CD8-positive, alpha-beta memory T cell (primary cell): ENCODE results near the gene UCK1. TPM values are rescaled to one million over a fixed set of nuclear protein-coding genes. Genes with fewer than 3 reads are reported as not detected.

ENCODE experiments used
- CTCF ChIA-PET: fragments of 350-600 bp; sonication (Branson Sonifier 250); formaldehyde crosslinking; loops from one replicate; lab custom pipeline; 2021; ENCODE audit warnings: antibody characterized with exemption; lab: Charles Lee
- POLR2A ChIA-PET: fragments of 350-600 bp; sonication (Branson Sonifier 250); formaldehyde crosslinking; loops from one replicate; lab custom pipeline; 2021; ENCODE audit warnings: antibody characterized with exemption; lab: Charles Lee
- DNase-seq, 5 donors: peaks; one replicate each; pipeline versions ENCODE4 v3.0.0 to v3.0.0-alpha.2; 2020 to 2022; ENCODE audit warnings: mixed read lengths in 1 of 5
- H3K27ac ChIP-seq: one replicate; pipeline ENCODE4 v1.7.0; 2013; ENCODE audit warnings: low read depth, mild to moderate bottlenecking, low read length, moderate library complexity
- H3K27me3 ChIP-seq: 2 replicates; pipeline ENCODE4 v1.7.0; 2013; ENCODE audit warnings: low read length, mild to moderate bottlenecking; ENCODE audit not compliant: insufficient read depth, poor library complexity, severe bottlenecking
- H3K36me3 ChIP-seq: 2 replicates; pipeline ENCODE4 v1.7.0; 2013; ENCODE audit warnings: mild to moderate bottlenecking, low read length, moderate library complexity; ENCODE audit not compliant: insufficient read depth
- H3K4me1 ChIP-seq: 2 replicates; pipeline ENCODE4 v1.7.0; 2013; ENCODE audit warnings: mild to moderate bottlenecking, low read length, moderate library complexity; ENCODE audit not compliant: insufficient read depth
- H3K4me3 ChIP-seq: 2 replicates; pipeline ENCODE4 v1.7.0; 2013; ENCODE audit warnings: mild to moderate bottlenecking, low read length
- H3K9me3 ChIP-seq: 2 replicates; pipeline ENCODE4 v1.7.0; 2013; ENCODE audit warnings: mild to moderate bottlenecking, low read length
- H3K27ac Mint-ChIP-seq, 8 donors: one replicate each; pipeline ENCODE4 v1.8.0; 2020 to 2021; ENCODE audit warnings: mixed read lengths in 8 of 8, mild to moderate bottlenecking in 6 of 8, inconsistent platforms in 3 of 8, moderate library complexity in 3 of 8
- H3K27me3 Mint-ChIP-seq, 2 donors: one replicate each; pipeline ENCODE4 v1.8.0; 2020 to 2021; ENCODE audit warnings: mixed read lengths in 2 of 2, mild to moderate bottlenecking in 1 of 2, moderate library complexity in 1 of 2
- H3K36me3 Mint-ChIP-seq, 3 donors: one replicate each; pipeline ENCODE4 v1.8.0; 2020 to 2021; ENCODE audit warnings: mixed read lengths in 3 of 3, inconsistent platforms in 1 of 3, mild to moderate bottlenecking in 1 of 3
- H3K4me1 Mint-ChIP-seq, 3 donors: one replicate each; pipeline ENCODE4 v1.8.0; 2020 to 2021; ENCODE audit warnings: mixed read lengths in 3 of 3, inconsistent platforms in 1 of 3, mild to moderate bottlenecking in 1 of 3
- H3K4me3 Mint-ChIP-seq, 7 donors: one replicate each; pipeline ENCODE4 v1.8.0; 2020 to 2021; ENCODE audit warnings: mixed read lengths in 7 of 7, mild to moderate bottlenecking in 6 of 7, moderate library complexity in 4 of 7, inconsistent platforms in 2 of 7
- H3K9me3 Mint-ChIP-seq, 5 donors: one replicate each; pipeline ENCODE4 v1.8.0; 2020 to 2022; ENCODE audit warnings: mixed read lengths in 5 of 5, mild to moderate bottlenecking in 3 of 5, moderate library complexity in 2 of 5, inconsistent platforms in 1 of 5
- polyA plus RNA-seq: library from polyadenylated mRNA; unstranded; fragments of 300-500 nt; fragmentation: Illumina TruSeq; gene quantifications from one replicate; pipeline ENCODE4 v1.2.3, GENCODE V29; 2021
- total RNA-seq, 2 experiments: library from RNA; stranded (reverse); gene quantifications; one replicate each; pipeline ENCODE4 v1.2.3, GENCODE V29; 2021

The UCK1 gene
- total and polyA plus RNA-seq, 3 experiments from 2014 or later = 22.2 to 34.4 (median 23.1) TPM

GRCh38 chr9:131481441-131482342 lies 49.4 kb downstream of the UCK1 start:
- peaks cover 10 to 95% (median 12%) of the 10 kb centered on the region in 3 donors for H3K36me3 Mint-ChIP-seq
- Histone ChIP-seq H3K36me3 (peaks cover 88% of the 10 kb centered on the region), H3K27me3 (no peaks in the 10 kb centered on the region), H3K4me1 (no peaks in the 10 kb centered on the region), H3K4me3 (no peak overlapping the region), H3K9me3 (no peaks in the 10 kb centered on the region), H3K27ac (no peak overlapping the region)
- ChIA-PET POLR2A (interaction anchor here (0.6 to 0.7 kb wide), 3 partner anchors 19 to 1189 kb away, joined by 3 to 7 read pairs (median 5); no protein-coding TSS in a partner anchor), CTCF (interaction anchor here (0.9 to 3.6 kb wide), 5 partner anchors 10 to 132 kb away, joined by 3 to 18 read pairs (median 4); no protein-coding TSS in a partner anchor)
- H3K4me3 Mint-ChIP-seq = no peak overlapping the region
- peaks cover 2 to 6% (median 4%) of the 10 kb centered on the region in 3 donors for H3K4me1 Mint-ChIP-seq
- peak overlapping the region in 5 of 8 donors; percentile 7 to 87 (median 61) for H3K27ac Mint-ChIP-seq
- no peaks in the 10 kb centered on the region for H3K27me3 Mint-ChIP-seq
- DNase-seq = no peak
- H3K9me3 Mint-ChIP-seq = no peaks in the 10 kb centered on the region

- no peaks in the 10 kb centered on the region for H3K9me3 Mint-ChIP-seq
- H3K4me1 Mint-ChIP-seq = peaks cover 0 to 6% (median 4%) of the 10 kb centered on the region in 3 donors
- no peak overlapping the region for H3K27ac Mint-ChIP-seq
- DNase-seq = no peak
- CTCF ChIA-PET = interaction anchor here (0.9 to 3.6 kb wide), 3 partner anchors 13 to 130 kb away, joined by 3 to 18 read pairs (median 5); no protein-coding TSS in a partner anchor
- peak overlapping the region in 1 of 7 donors; percentile 12 for H3K4me3 Mint-ChIP-seq
- peaks cover 88% of the 10 kb centered on the region for H3K36me3 ChIP-seq
- no peak overlapping the region for H3K4me3 ChIP-seq
- peaks cover 10 to 93% (median 12%) of the 10 kb centered on the region in 3 donors for H3K36me3 Mint-ChIP-seq
- no peaks in the 10 kb centered on the region for H3K27me3 Mint-ChIP-seq
- H3K27ac ChIP-seq = no peak overlapping the region
- H3K27me3 ChIP-seq = no peaks in the 10 kb centered on the region
- POLR2A ChIA-PET = no interaction called here
- H3K9me3 ChIP-seq = no peaks in the 10 kb centered on the region
- H3K4me1 ChIP-seq = no peaks in the 10 kb centered on the region
Measured at GRCh38 chr9:131480258-131480657, 50.8 kb downstream of the UCK1 start.

- POLR2A ChIA-PET = no interaction called here
- no peaks in the 10 kb centered on the region for H3K9me3 Mint-ChIP-seq
- Histone ChIP-seq H3K9me3 (no peaks in the 10 kb centered on the region), H3K4me1 (no peaks in the 10 kb centered on the region), H3K27ac (no peak overlapping the region), H3K27me3 (no peaks in the 10 kb centered on the region), H3K4me3 (no peak overlapping the region), H3K36me3 (peaks cover 82% of the 10 kb centered on the region)
- CTCF ChIA-PET = interaction anchor here (0.6 to 3.6 kb wide), 7 partner anchors 11 to 129 kb away, joined by 3 to 18 read pairs (median 4); no protein-coding TSS in a partner anchor
- no peak overlapping the region for H3K4me3 Mint-ChIP-seq
- H3K27me3 Mint-ChIP-seq = no peaks in the 10 kb centered on the region
- H3K36me3 Mint-ChIP-seq = peaks cover 12 to 93% (median 13%) of the 10 kb centered on the region in 3 donors
- DNase-seq = no peak
- H3K4me1 Mint-ChIP-seq = peaks cover 0 to 6% (median 4%) of the 10 kb centered on the region in 3 donors
- H3K27ac Mint-ChIP-seq = peak overlapping the region in 3 of 8 donors; percentile 32 to 46 (median 43)
Measured at GRCh38 chr9:131478911-131479310, 52.2 kb downstream of the UCK1 start.

GRCh38 chr9:131478421-131478868 lies 52.6 kb downstream of the UCK1 start:
- peak; percentile 35 to 70 (median 42) for DNase-seq
- no peaks in the 10 kb centered on the region for H3K27me3 ChIP-seq
- H3K9me3 ChIP-seq = no peaks in the 10 kb centered on the region
- peaks cover 82% of the 10 kb centered on the region for H3K36me3 ChIP-seq
- H3K27ac ChIP-seq = no peak overlapping the region
- ChIA-PET POLR2A (no interaction called here), CTCF (interaction anchor here (0.6 to 3.1 kb wide), 6 partner anchors 19 to 128 kb away, joined by 3 to 11 read pairs (median 5); no protein-coding TSS in a partner anchor)
- no peak overlapping the region for H3K4me3 ChIP-seq
- H3K27me3 Mint-ChIP-seq = peaks cover 0 to 2% of the 10 kb centered on the region in 2 donors
- no peaks in the 10 kb centered on the region for H3K9me3 Mint-ChIP-seq
- H3K4me3 Mint-ChIP-seq = no peak overlapping the region
- H3K27ac Mint-ChIP-seq = peak overlapping the region in 7 of 8 donors; percentile 22 to 95 (median 73)
- no peaks in the 10 kb centered on the region for H3K4me1 ChIP-seq
- H3K4me1 Mint-ChIP-seq = peaks cover 0 to 6% (median 4%) of the 10 kb centered on the region in 3 donors
- peaks cover 12 to 93% (median 13%) of the 10 kb centered on the region in 3 donors for H3K36me3 Mint-ChIP-seq

GRCh38 chr9:131477816-131478419 lies 53.1 kb downstream of the UCK1 start:
- POLR2A ChIA-PET = no interaction called here

GRCh38 chr9:131477367-131477766 lies 53.7 kb downstream of the UCK1 start:
- H3K36me3 Mint-ChIP-seq = peaks cover 12 to 91% (median 19%) of the 10 kb centered on the region in 3 donors
- H3K27ac Mint-ChIP-seq = no peak overlapping the region
- no peaks in the 10 kb centered on the region for H3K27me3 ChIP-seq
- no peak overlapping the region for H3K4me3 ChIP-seq
- CTCF ChIA-PET = interaction anchor here (0.6 to 3.1 kb wide), 6 partner anchors 18 to 127 kb away, joined by 3 to 11 read pairs (median 5); no protein-coding TSS in a partner anchor
- no peak overlapping the region for H3K4me3 Mint-ChIP-seq
- no peak overlapping the region for H3K27ac ChIP-seq
- POLR2A ChIA-PET = no interaction called here
- peaks cover 4 to 8% (median 6%) of the 10 kb centered on the region in 3 donors for H3K4me1 Mint-ChIP-seq
- no peaks in the 10 kb centered on the region for H3K4me1 ChIP-seq
- H3K9me3 Mint-ChIP-seq = no peaks in the 10 kb centered on the region
- no peaks in the 10 kb centered on the region for H3K9me3 ChIP-seq
- DNase-seq = no peak
- H3K27me3 Mint-ChIP-seq = peaks cover 0 to 2% of the 10 kb centered on the region in 2 donors
- H3K36me3 ChIP-seq = peaks cover 80% of the 10 kb centered on the region

More at GRCh38 chr9:131477816-131478419, 53.1 kb downstream of the UCK1 start:
- H3K4me1 Mint-ChIP-seq = peaks cover 4 to 6% (median 4%) of the 10 kb centered on the region in 3 donors
- H3K4me1 ChIP-seq = no peaks in the 10 kb centered on the region
- no peaks in the 10 kb centered on the region for H3K27me3 ChIP-seq
- H3K36me3 Mint-ChIP-seq = peaks cover 12 to 93% (median 16%) of the 10 kb centered on the region in 3 donors
- H3K9me3 Mint-ChIP-seq = no peaks in the 10 kb centered on the region
- no peak overlapping the region for H3K4me3 ChIP-seq
- peak overlapping the region in 6 of 8 donors; percentile 26 to 95 (median 78) for H3K27ac Mint-ChIP-seq
- H3K27ac ChIP-seq = no peak overlapping the region
- CTCF ChIA-PET = interaction anchor here (0.6 to 3.1 kb wide), 7 partner anchors 19 to 128 kb away, joined by 3 to 11 read pairs (median 4); no protein-coding TSS in a partner anchor
- peaks cover 0 to 2% of the 10 kb centered on the region in 2 donors for H3K27me3 Mint-ChIP-seq
- DNase-seq = no peak
- no peaks in the 10 kb centered on the region for H3K9me3 ChIP-seq
- H3K4me3 Mint-ChIP-seq = no peak overlapping the region
- H3K36me3 ChIP-seq = peaks cover 82% of the 10 kb centered on the region

- H3K4me3 ChIP-seq = no peak overlapping the region
- ChIA-PET POLR2A (no interaction called here), CTCF (interaction anchor here (0.6 to 3.1 kb wide), 4 partner anchors 9 to 127 kb away, joined by 3 to 11 read pairs (median 7); no protein-coding TSS in a partner anchor)
- H3K27ac ChIP-seq = no peak overlapping the region
- peaks cover 75% of the 10 kb centered on the region for H3K36me3 ChIP-seq
- H3K4me1 Mint-ChIP-seq = peaks cover 4 to 8% (median 5%) of the 10 kb centered on the region in 3 donors
- peaks cover 0 to 2% of the 10 kb centered on the region in 2 donors for H3K27me3 Mint-ChIP-seq
- H3K4me1 ChIP-seq = no peaks in the 10 kb centered on the region
- H3K4me3 Mint-ChIP-seq = no peak overlapping the region
- H3K36me3 Mint-ChIP-seq = peaks cover 7 to 90% (median 18%) of the 10 kb centered on the region in 3 donors
- no peak overlapping the region for H3K27ac Mint-ChIP-seq
- H3K9me3 Mint-ChIP-seq = no peaks in the 10 kb centered on the region
- no peaks in the 10 kb centered on the region for H3K27me3 ChIP-seq
- DNase-seq = no peak
- H3K9me3 ChIP-seq = no peaks in the 10 kb centered on the region
Measured at GRCh38 chr9:131476777-131477345, 54.2 kb downstream of the UCK1 start.
